Measurements from ENCODE around the gene UNC5B. TPM values are rescaled to one million over a fixed set of nuclear protein-coding genes. Genes with fewer than 3 reads are reported as not detected.

UNC5B gene
- total RNA-seq, 2 experiments from 2014 or later = 0.08 to 0.15 TPM

- CTCF ChIA-PET = interaction anchor here (0.8 kb wide), 1 partner anchor 11 kb away, joined by 3 read pairs; no protein-coding TSS in a partner anchor
- POLR2A ChIA-PET = no interaction called here
Measured at GRCh38 chr10:71235808-71236207, 23.4 kb downstream of the UNC5B start.

DNA sequence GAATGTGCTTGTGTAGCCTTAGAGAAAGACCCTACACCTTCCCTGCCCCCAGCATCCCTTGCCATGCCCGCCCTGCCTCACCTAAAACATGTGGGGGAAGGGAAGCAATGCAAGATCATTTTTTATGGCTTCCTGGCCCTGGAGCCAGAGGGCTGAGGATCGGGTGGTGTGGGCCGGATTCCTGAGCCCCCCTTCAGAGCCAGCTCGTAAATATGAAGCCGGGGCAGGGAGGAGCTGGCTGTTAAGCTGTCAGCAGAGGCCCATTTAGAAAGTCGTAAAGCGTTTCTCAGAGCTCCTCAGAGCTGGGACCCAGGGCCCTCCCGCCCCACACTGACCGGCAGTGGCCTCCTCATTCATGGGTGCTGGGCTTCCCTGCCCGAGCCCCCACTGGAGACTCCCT is 23.9 kb downstream of the UNC5B start:
- CTCF ChIA-PET = no interaction called here
- POLR2A ChIA-PET = no interaction called here

GRCh38 chr10:71236822-71237682 is 24.7 kb downstream of the UNC5B start:
- POLR2A ChIA-PET = no interaction called here
- CTCF ChIA-PET = no interaction called here

DNA sequence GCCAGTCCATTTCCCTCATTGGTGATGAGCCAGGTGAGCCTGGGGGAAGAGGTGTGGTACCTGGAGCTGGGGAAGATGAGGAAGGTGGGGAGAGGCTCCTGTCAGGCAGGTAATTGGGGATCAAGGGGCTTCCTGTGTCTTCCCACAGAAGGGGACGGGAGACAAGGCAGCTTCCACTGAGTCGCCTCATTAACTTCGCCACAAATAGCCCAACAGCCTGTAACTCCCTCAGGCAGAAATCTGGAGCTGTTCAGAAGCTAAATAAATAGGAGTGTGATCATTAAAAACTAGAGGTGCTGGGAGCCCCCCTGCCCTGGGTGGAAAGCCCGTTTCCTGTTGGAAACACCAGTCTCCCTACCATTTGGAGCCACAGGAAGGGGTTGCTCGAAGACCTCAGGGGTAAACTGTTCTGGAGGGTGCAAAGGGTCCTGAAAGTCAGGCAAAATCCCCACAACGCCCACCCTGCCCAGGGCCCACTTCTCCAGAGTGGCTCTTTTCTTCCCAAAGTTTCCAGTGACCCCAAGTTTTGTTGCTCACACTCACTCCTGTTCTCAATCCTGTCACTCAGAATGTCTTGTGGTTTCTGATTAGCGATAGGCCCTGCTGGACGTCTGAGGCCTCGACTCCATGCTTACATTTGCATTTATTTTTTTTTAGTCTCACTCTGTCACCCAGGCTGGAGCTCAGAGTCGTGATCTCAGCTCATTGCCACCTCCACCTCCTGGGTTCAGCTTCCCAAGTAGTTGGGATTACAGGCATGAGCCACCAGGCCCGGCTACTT is 25.7 kb downstream of the UNC5B start:
- ChIA-PET POLR2A (no interaction called here), CTCF (interaction anchor here (1.5 kb wide), 1 partner anchor 29 kb away, joined by 3 read pairs; no protein-coding TSS in a partner anchor)

DNA sequence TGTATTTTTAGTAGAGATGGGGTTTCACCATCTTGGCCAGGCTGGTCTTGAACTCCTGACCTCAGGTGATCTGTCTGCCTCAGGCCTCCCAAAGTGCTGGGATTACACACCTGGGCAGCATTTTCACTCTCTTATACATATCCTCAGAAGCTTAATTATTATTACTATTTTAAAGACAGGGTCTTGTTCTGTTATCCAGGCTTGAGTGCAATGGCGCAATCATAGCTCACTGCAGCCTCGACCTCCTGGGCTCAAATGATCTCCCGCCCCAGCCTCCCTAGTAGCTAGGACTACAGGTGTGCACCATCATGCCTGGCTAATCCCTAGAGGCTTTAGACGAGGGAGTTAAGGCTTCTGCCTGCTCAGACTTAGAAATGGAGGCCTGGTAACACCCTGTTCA is 26.3 kb downstream of the UNC5B start:
- CTCF ChIA-PET = interaction anchor here (1.5 kb wide), 1 partner anchor 30 kb away, joined by 3 read pairs; no protein-coding TSS in a partner anchor
- POLR2A ChIA-PET = no interaction called here

DNA sequence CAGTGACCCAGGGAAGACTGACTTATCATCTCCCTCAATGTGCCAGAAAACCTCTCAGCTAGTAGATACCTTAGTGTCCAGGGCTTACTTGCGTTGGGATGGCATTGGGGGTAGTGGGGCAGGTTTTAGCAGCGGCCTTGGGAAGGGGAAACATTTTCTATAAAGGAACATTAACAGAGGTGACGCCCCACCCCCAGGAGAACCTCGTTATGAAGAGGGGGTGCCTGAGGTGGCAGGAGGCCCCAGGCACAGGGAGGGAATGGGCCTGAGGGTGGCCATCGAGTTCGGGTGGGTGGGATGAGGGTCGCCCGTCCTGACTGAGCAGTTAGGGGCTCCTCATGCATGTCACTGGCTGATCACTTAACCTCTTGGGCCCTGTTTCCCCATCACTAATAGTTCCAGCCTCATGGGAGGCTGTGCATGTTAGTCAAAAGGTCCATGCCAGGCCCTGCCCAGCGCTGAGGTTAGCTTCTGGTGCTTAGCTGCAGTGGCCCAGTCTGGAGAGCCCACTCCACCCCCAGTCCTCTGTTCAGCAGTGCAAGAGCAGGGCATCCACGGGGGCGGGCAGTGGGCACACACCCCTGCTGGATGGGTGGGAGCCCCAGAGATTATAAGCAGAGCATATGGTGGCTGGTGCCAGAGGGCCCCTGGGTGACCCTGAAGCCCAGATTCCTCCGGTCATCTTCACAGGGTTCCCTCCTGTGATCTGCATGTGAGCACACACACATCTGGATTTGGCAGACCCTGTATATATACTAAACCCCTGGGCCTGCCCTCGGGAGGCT is 27.0 kb downstream of the UNC5B start:
- ChIA-PET POLR2A (no interaction called here), CTCF (interaction anchor here (1.5 kb wide), 1 partner anchor 30 kb away, joined by 3 read pairs; no protein-coding TSS in a partner anchor)

- CTCF ChIA-PET = no interaction called here
- POLR2A ChIA-PET = no interaction called here
Measured at GRCh38 chr10:71239946-71240795, 27.8 kb downstream of the UNC5B start.

GRCh38 chr10:71241114-71241829 is 28.9 kb downstream of the UNC5B start:
- CTCF ChIA-PET = no interaction called here
- POLR2A ChIA-PET = no interaction called here

GRCh38 chr10:71241830-71242621 is 29.7 kb downstream of the UNC5B start:
- POLR2A ChIA-PET = no interaction called here
- CTCF ChIA-PET = no interaction called here

DNA sequence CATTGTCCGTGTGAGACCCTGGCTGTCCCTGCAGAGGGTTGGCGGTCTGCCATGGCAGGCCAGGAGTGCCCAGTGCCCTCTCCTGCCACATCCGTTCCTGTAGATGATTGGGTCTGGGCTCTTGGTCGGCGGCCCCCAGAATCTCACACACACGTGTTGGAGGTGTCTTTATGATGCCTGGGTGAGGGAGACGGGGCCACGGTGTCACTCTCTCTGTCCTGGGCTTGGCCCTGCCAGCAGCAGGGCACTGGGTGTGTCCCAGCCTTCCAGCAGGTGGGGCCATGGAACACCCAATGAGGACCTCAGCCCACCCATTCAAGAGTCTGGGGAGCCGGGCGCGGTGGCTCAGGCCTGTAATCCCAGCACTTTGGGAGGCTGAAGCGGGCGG is 30.2 kb downstream of the UNC5B start:
- CTCF ChIA-PET = no interaction called here
- POLR2A ChIA-PET = no interaction called here

GRCh38 chr10:71243756-71244395 is 31.5 kb downstream of the UNC5B start:
- POLR2A ChIA-PET = no interaction called here
- CTCF ChIA-PET = no interaction called here

DNA sequence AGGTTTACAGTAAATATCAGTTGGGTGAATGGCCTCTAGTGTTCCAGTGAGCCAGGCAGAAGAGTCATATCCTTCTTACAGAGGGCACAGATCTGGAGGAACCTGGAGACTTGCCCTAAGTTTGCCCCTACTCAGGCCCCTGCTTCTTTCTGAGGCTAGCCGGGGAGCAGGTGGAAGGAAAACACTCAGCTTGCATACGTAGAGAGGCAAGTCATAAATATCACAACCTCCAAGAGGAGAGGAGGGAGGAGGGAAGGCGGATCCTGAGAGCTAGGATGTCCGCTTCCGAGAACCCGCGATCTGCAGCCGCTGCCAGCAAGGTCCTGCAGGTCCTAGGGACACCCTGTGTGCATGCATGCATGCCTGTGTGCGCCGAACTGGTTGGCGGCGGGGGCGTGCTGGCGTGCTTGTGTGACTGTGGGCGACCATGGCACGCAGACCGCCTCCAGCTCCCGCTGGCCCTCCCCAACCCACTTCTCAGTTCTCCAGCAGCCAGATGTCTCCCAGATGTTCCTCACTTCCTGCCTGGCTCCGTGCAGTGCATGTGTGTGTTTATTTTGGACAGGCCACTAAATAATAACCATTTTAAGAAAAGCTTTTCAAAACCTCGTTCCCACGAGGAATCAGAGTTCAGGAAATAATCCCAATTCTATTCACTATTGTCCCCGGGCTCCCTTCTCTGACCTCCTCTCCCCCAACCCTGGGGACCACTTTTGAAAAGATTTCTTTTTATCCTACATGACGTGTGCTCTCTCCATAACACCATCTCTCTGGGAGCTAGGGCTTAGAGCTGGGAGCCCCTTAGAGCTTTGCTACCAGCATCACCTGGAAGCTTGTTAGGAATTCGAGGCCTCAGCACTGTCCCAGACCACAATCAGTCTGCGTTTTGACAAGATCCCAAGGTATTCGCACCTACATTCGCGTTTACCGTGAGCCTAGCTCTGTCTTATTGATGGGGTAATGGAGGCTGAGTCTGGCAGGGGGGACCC is 32.4 kb downstream of the UNC5B start:
- CTCF ChIA-PET = no interaction called here
- POLR2A ChIA-PET = no interaction called here

- POLR2A ChIA-PET = no interaction called here
- CTCF ChIA-PET = no interaction called here
Measured at GRCh38 chr10:71245420-71246325, 33.3 kb downstream of the UNC5B start.

DNA sequence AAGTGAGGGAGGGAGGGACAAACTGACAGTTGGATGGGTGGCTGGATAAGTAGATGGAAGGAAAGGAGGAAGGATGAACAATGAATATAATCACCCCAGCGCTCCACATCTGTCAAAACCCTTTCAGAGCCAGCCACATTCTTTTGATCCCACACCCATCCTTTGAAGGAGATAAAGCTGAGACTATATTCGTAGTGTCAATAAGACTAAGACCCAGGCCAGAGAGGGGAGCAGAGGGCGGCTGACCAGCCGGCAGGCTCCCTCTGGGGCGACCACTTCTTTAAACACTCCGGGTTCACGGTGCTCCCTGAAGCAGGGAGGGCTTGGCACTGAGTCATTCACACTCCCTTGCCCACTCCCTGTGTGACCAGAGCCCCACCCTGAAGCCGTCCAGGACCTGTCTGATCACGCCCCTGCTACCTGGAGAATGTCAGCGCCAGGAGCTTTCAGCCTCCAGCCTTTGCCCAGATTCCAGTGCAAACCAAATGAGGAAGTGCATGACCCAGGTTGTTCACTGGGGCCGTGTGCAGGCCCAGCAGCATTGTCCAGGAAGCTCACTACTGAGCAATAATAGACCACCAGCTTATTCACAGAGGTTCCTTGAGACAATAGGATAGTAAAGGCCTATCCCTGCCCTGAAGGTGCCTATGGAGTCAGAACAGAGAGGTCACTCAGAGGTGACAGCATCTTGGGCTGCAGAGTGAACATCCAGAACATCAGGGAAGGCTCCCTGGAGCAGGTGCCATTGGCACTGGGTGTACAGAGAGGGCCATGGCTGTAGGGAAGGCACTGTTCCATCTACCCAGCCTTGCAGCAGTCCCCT is 34.4 kb downstream of the UNC5B start:
- ChIA-PET CTCF (no interaction called here), POLR2A (no interaction called here)

DNA sequence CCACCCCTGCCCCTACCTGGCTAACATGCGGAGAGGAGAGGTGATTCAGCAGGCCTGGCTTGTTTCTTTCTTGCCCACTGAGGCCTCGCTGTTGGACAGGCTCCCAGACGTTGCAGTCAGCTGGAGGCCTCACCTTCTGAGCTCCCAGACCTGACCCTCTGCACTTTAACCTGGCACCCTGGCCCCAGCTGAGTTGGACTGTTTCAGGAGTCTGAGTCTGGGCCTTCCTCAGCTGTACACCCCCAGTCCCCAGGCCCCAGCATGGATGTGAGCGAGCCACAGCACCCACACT is 35.0 kb downstream of the UNC5B start:
- POLR2A ChIA-PET = no interaction called here
- CTCF ChIA-PET = no interaction called here
